Bronchial epithelial cell (primary cell): Measurements from ENCODE around the gene HSPBAP1. TPM values are rescaled to one million over a fixed set of nuclear protein-coding genes. Genes with fewer than 3 reads are reported as not detected.

ENCODE experiments used
- DNase-seq: peaks from one replicate; pipeline ENCODE4 v3.0.0-alpha.2; 2010; ENCODE audit warnings: low read depth
- FAIRE-seq: peaks from 2 replicates; lab custom pipeline; 2011; peaks lifted over from hg19 to GRCh38; lab: Jason Lieb, UNC
- H3K27me3 ChIP-seq: 2 replicates; pipeline ENCODE4 v1.5.1; 2011; ENCODE audit warnings: low read length; ENCODE audit not compliant: control insufficient read depth, insufficient read depth
- H3K36me3 ChIP-seq: 2 replicates; pipeline ENCODE4 v1.5.1; 2011; ENCODE audit warnings: low read length; ENCODE audit not compliant: control insufficient read depth, insufficient read depth
- H3K4me3 ChIP-seq: 2 replicates; pipeline ENCODE4 v1.5.1; 2011; ENCODE audit warnings: mild to moderate bottlenecking, low read depth, low read length, control low read depth
- total RNA-seq: library from RNA; depleted of rRNA; stranded (reverse); fragments of >200 nt; gene quantifications from 2 replicates; pipeline ENCODE4 v1.2.1, GENCODE V29; 2014
- TF ChIP-seq, protein P1 (sequence below): IDR thresholded peaks from 2 replicates; pipeline ENCODE4 v1.5.1; 2011; ENCODE audit warnings: mild to moderate bottlenecking, moderate library complexity, low read length, control low read depth, inconsistent platforms; ENCODE audit not compliant: insufficient read depth, severe bottlenecking

Gene HSPBAP1
- total RNA-seq, 1 donor from 2014 or later = 11.3 TPM

DNA sequence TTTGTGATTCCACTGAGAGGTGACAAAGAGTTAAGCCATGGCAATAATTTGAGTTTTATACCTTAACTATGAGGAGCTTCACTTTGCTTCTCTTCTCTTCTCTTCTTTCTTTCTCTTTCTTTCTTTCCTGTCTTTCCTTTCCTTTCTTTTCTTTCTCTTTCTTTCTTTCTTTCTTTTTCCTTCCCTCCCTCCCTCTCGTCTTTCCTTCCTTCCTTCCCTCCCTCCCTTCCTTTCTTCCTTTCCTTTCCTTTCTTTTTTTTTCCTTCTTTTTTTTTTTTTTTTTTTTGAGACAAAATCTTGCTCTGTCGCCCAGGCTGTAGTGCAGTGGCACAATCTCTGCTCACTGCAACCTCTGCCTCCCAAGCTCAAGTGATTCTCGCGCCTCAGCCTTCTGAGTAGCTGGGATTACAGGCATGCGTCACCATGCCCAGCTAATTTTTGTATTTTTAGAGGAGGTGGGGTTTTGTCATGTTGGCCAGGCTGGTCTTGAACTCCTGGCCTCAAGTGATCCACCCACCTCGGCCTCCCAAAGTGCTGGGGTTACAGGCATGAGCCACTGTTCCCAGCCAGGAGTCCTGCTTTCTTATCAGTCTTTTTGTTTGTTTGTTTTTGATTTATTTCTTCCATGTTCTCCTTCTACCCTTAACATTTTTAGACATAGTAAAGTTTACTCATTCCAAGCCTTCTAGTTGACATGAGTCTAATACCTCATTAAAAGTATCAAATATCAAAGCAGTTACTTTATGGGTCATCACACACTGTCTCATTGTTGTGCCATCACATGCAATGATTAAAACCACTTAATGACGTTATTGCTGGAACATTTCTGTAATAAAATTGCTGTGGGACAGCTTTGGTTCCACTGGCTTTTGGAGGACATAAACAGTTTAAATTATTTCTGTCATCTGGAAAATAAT is 31.1 kb upstream of the HSPBAP1 start:
- no peak for FAIRE-seq
- peak; percentile 12 for DNase-seq
- H3K36me3 ChIP-seq = peaks cover 5% of the 10 kb centered on the region

DNA sequence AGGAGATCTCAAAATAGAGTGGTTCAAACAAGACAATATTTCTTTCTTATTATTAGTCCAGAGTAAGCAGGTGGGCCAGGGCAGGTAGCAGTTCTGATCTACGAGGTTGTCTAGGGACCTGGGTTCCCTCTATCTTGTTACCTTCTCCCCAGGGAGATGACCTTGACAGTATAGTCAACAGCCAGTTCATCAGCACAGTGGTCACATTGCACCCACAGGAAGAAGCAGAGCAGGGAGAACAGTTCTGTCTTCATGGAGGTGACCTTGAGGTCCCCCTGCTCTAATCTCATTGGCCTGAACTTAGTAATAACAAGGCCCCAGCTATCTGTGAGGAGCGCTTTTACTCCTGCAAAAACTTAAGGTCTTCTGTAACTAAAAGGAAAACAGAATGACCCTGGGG is 23.0 kb upstream of the HSPBAP1 start:
- H3K4me3 ChIP-seq = no peak overlapping the region
- TF ChIP-seq, protein P1, sequence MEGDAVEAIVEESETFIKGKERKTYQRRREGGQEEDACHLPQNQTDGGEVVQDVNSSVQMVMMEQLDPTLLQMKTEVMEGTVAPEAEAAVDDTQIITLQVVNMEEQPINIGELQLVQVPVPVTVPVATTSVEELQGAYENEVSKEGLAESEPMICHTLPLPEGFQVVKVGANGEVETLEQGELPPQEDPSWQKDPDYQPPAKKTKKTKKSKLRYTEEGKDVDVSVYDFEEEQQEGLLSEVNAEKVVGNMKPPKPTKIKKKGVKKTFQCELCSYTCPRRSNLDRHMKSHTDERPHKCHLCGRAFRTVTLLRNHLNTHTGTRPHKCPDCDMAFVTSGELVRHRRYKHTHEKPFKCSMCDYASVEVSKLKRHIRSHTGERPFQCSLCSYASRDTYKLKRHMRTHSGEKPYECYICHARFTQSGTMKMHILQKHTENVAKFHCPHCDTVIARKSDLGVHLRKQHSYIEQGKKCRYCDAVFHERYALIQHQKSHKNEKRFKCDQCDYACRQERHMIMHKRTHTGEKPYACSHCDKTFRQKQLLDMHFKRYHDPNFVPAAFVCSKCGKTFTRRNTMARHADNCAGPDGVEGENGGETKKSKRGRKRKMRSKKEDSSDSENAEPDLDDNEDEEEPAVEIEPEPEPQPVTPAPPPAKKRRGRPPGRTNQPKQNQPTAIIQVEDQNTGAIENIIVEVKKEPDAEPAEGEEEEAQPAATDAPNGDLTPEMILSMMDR = no peak
- FAIRE-seq = no peak

More for the DNA sequence above, 31.1 kb upstream of the HSPBAP1 start:
- no peaks in the 10 kb centered on the region for H3K27me3 ChIP-seq
- H3K4me3 ChIP-seq = no peak overlapping the region
- TF ChIP-seq, protein P1 = no peak

DNA sequence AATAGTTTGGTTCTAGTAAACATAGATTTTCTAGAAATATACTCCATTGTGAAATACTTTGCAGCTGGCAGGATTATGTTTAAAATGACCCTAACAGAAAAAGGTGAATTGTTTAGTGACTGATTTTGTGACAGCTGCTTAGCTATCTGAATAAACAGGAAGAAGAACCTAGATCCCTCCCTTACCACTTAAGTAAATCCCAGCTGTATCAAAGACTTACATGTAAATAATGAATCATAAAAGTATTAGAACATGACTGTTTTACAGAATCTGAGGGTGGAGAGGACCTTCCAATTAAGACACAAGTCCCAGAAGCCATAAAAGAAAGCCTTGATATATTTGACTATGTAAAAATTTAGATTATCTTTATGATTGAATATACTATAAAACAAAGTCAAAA is 17.1 kb upstream of the HSPBAP1 start:
- peak; percentile 32 for DNase-seq
- Histone ChIP-seq H3K4me3 (no peak overlapping the region), H3K36me3 (peaks cover 3% of the 10 kb centered on the region), H3K27me3 (no peaks in the 10 kb centered on the region)
- TF ChIP-seq, protein P1 = no peak
- FAIRE-seq = no peak

More for the DNA sequence above, 23.0 kb upstream of the HSPBAP1 start:
- Histone ChIP-seq H3K27me3 (no peaks in the 10 kb centered on the region), H3K36me3 (peaks cover 3% of the 10 kb centered on the region)
- DNase-seq = no peak

DNA sequence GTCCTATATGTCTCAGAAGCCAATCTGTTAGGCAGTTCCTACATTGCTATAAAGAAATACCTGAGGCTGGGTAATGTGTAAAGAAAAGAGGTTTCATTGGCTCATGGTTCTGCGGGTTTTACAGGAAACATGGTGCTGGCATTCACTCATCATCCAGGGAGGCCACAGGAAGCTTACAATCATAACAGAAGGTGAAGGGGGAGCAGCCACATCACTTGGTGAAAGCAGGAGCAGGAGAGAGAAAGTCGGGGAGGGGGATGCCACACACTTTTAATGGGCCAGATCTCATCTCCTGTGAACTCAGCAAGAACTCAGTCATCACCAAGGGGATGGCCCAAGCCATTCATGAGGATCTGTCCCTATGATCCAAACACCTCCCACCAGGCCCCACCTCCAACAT is 10.3 kb upstream of the HSPBAP1 start:
- FAIRE-seq = no peak
- no peak for DNase-seq
- Histone ChIP-seq H3K4me3 (no peak overlapping the region), H3K36me3 (peaks cover 2% of the 10 kb centered on the region), H3K27me3 (no peaks in the 10 kb centered on the region)
- TF ChIP-seq, protein P1 = no peak

DNA sequence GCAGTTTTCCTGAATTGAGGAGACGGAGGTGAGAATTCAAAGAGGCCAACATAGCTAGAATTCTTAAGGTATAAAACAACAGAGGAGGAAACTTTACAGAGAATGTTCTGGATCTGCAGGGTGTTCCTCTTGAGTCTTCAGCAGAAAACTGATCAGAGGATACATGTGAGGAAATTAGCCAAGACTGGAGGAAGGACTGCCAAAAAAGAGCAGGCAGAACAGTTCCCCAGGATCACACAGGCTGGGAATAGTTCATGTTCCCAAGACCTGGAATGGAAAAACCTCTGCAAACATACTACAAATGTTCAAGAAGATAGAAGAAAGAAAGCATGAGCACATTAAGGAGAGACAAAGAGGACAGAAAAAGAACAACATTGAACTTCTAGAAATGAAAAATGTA is 8.7 kb upstream of the HSPBAP1 start:
- TF ChIP-seq, protein P1 = no peak
- no peaks in the 10 kb centered on the region for H3K36me3 ChIP-seq
- no peaks in the 10 kb centered on the region for H3K27me3 ChIP-seq
- FAIRE-seq (no peak), DNase-seq (no peak)
- H3K4me3 ChIP-seq = no peak overlapping the region
